ENCODE data around the gene CCDC170.

DNA sequence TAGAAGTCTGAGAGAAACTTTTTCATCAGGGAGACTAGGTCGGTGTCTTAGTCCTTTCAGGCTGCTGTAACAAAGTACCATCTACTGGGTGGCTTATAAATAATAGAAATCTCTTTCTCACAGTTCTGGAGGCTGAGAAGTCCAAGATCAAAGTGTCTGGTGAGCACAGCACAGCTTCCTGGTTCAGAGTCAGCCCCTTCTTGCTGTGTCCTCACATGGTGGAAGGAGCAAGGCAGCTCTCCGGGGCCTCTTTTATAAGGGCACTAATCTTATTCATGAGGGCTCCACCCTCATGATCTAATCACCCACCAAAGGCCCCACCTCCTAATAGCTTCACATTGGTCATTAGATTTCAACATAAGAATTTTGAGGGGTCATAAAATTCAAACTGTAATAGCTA lies 122.8 kb downstream of the CCDC170 start:
- TF ChIP-seq, protein P1, sequence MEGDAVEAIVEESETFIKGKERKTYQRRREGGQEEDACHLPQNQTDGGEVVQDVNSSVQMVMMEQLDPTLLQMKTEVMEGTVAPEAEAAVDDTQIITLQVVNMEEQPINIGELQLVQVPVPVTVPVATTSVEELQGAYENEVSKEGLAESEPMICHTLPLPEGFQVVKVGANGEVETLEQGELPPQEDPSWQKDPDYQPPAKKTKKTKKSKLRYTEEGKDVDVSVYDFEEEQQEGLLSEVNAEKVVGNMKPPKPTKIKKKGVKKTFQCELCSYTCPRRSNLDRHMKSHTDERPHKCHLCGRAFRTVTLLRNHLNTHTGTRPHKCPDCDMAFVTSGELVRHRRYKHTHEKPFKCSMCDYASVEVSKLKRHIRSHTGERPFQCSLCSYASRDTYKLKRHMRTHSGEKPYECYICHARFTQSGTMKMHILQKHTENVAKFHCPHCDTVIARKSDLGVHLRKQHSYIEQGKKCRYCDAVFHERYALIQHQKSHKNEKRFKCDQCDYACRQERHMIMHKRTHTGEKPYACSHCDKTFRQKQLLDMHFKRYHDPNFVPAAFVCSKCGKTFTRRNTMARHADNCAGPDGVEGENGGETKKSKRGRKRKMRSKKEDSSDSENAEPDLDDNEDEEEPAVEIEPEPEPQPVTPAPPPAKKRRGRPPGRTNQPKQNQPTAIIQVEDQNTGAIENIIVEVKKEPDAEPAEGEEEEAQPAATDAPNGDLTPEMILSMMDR (IDR thresholded peaks at IDR 0.05), result no peak
- TF ChIP-seq POLR2A (IDR thresholded peaks at IDR 0.05), result no peak
